GM19238 (cell line): ENCODE data around the gene BORCS8.
"Not testable (repeated sequence)": the region's sequence is repeated elsewhere in the genome, so short reads cannot be mapped to it uniquely, and the experiment has no call there.

ENCODE experiments used
- DNase-seq: peaks from one replicate; pipeline ENCODE4 v3.0.0; 2011; ENCODE audit warnings: low spot score; ENCODE audit not compliant: insufficient read length

Gene BORCS8

GRCh38 chr19:19181488-19181998, 10.4 kb downstream of the BORCS8 start:
- DNase-seq, result no peak

- no peak for DNase-seq
Observed at GRCh38 chr19:19179548-19180441, 12.2 kb downstream of the BORCS8 start.

DNA sequence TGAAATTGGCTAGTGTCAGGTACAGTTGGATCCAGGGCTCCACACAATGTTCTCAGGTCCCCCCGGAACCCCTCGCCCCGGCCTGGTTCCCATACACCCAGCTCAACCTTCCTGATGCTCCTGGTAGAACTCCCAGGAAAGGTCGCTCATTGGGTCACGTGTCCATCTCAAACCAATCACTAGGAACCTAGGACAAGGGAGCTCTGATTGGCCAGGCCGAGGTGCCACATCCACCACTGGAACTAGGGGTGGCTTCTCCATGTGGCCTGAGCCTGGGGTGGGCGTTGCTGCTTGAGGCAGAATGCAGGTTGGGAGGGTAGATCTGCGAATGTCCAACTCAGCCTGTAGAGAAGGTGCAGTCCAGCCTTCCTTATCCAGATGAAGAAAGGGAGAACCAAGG, 15.0 kb downstream of the BORCS8 start:
- no peak for DNase-seq

DNA sequence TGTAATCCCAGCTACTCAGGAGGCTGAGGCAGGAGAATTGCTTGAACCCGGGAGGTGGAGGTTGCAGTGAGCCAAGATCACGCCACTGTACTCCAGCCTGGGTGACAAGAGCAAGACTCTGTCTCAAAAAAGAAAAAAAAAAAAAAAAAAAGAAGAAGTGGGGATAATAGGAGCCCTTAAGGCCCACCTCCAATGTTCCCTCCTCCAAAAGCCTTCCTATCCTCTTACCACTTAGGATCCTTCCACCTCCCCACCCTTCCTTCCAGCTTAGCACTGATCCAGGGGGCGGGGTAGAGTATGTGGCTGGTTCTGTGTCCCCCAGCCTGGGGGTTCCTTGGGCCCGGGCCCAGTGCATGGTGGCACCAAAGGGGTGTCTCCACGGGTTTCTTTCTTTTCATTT, 18.7 kb downstream of the BORCS8 start:
- DNase-seq, result not testable (repeated sequence)

DNA sequence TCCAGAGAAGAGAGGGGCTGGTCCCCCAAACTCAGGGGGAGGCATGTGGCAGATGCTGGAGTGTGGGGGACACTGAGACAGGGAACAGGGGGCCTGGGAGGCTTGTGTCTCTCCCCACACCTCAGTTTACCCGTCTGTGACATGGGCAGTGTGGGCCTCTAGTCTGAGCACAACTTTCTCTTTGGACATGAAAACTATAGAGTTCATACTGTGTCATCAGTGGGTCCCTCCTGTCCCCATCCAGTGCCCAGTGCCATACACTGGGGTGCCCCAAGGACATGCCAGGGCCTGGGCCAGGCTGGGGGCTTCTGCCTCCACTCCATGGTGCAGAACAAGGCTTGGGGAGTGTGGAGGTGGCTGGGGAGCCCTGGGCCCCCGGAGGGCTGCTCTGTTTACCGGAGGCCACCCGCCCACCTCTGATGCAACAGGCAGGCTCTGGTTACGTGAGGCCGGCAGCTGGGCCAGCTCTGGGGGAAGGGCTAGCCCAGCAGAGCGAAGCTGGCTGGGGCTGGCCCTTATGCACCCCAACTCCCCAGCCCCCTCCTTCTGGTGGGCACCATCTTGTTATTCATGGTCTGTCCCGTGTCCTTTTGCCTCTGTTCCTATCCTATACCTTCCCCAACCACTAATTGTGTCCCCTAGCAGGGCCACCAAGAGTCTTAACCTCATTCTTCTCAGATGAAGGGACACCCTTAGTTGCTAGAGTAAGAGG, 20.0 kb downstream of the BORCS8 start:
- no peak for DNase-seq

DNA sequence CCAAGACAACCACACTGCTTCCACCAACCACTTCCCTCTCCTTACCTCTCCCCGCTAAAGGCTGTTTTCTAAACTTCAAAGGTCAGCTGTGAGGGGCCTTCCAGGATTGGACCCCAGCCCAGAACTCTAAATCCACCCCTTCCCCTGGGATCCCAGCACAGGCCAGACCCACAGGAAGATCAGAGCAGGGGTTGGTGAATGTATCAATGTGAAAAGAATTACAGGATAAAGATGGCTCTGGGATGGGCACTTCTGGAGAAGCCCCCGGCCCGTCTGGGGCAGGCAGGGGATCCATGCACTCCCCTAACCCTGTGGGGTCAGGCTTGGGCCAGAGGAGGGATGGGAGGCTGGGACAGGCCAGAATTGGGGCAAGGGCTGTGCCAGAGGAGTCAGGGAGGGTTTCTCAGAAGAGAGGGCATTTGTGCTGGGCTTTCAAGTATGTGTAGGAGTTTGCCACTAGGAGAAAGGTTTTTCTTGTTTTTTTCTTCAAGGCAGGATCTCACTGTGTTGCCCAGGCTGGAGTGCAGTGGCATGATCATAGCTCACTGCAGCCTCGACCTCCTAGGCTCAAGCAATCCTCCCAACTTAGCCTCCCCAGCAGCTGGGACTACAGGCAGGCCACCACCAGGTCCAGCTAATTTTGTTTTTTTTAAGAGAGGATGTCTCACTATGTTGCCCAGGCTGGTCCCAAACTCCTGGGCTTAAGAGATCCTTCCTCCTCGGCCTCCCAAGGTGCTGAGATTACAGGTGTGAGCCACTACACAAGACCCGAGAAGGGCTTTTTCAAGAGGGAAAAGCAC, 20.9 kb downstream of the BORCS8 start:
- DNase-seq, result no peak

- DNase-seq, result peak; percentile 93
Observed at GRCh38 chr19:19170053-19170872, 21.7 kb downstream of the BORCS8 start, which contains the start of gene MEF2B. TSS of gene MEF2B (minus strand) at chr19:19170263. CDS start at chr19:19150735, 19,528 bp downstream.

DNA sequence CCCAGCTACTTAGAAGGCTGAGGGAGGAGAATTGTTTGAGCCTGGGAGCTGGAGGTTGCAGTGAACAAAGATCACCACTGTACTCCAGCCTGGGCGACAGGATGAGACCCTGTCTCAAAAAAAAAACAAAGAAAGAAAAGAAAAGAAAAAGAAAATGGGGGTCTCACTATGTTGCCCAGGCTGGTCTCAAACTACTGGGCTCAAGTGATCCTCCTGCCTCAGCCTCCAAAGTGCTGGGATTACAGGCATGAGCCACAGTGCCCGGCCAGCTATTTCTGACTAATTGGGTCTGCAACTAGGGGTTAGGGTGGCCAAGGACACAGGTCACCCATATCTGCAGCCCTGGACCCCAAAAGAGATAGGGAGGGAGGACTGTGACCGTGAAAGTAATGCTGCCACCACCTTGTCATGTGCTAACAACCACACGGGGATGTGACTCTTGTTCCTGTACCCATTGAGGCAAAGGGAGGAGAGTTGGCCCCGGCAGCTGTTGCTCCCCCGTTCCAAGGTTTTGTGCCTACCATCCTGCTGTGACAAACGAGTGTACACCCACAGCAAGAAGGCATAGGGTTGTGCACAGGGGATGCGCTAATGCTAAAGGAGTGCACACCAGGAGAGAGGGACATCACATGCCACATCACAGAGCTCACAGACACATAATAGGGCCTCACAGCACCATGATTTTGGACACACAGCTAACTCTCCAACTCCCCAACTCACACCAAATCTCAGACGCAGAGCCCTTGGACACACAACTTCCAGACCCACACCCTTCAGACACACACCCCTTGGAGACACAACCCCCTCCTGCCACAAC, 22.5 kb downstream of the BORCS8 start:
- no peak for DNase-seq

DNA sequence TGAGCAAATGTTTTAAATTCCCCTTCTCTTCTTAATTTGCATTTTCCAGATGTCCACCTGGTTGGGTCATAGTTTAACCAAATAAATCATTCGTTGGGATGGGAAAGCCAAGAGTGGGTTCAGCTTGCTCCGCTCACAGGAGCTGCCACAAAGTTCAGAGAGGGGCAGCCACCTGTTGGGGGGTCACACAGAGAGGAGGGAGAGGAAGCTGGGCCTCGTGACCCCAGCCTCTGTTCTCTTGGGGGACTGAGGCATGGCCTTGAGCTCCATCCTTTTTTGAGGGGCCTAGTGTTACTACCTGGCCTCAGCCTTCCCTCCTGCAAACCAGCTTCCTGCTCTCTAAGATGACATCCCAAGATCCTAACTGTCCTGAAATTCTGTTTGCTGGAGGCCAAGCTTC, 24.3 kb downstream of the BORCS8 start:
- DNase-seq, result no peak

- DNase-seq, result no peak
Observed at GRCh38 chr19:19165396-19165795, 26.6 kb downstream of the BORCS8 start.

GRCh38 chr19:19162495-19162894, 29.5 kb downstream of the BORCS8 start:
- no peak for DNase-seq

GRCh38 chr19:19160461-19161035, 31.4 kb downstream of the BORCS8 start:
- DNase-seq, result peak; percentile 67

DNA sequence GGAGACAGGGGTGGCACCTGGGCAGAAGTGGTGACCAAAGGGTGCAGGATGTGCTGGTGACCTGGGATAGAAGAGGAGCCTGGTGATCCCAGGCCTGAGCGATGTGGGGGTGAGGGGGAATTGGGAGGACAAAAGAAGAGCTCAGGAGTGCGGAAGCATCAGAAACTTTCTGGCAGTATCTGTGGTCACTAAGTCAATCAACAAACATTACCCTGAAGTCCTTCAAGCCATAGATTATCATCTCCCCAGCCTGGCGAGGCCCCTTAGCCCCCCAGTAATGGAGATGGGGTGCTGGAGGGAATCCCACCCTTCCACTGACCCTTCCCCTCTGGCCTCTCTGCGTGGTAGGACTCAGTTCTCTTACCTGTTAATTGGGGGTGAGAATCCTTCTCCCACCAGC, 32.4 kb downstream of the BORCS8 start:
- DNase-seq, result no peak

DNA sequence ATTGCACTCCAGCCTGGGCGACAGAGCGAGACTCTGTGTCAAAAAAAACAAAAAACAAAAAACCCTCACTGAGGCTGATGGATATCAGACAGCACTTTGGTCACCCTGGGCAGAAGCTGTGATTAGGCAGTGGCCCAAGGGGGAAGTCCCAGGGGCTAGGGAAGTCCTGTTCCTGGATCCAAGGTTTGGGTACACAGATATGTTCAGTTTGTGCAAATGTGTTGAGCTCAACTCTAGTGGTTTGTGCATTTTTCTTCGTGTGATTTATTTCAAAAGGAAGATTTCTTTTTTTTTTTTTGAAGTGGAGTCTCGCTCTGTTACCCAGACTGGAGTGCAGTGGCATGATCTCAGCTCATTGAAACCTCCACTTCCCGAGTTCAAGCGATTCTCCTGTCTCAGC, 34.1 kb downstream of the BORCS8 start:
- DNase-seq, result no peak

DNA sequence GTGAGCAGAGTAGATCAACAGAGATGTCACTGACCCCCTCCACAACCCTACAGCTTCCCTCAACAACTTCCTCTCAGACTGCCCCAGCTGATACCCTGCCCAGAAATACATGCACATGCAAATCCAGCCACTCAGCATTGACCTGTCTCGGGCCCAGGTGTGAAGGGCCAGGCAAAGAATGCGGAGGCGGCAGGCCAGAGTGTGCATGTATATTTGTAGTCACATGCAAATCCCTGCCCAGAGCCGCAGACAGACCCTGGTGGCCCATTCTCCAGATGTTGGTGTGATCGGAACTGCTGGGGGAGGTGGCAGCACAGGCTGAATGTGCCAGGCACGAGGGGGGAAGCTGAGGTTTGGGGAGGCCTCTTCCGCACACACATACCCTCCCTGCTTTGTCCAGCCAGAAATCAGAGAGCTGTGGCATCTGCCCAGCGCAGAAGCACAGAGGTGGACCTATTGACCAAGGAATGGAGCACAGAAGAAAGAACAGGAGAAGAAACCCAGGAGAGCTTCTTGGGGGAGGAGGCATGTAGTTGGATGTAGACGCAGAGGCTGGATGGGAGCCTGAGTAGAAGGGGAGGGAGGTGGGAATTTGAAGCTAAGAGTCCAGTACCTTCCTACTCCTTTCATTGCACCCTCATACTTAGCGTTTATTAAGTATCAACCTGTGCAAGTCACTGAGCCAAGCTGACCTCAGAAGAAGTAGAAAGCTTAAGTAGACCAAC, 36.3 kb downstream of the BORCS8 start:
- DNase-seq, result peak; percentile 62

DNA sequence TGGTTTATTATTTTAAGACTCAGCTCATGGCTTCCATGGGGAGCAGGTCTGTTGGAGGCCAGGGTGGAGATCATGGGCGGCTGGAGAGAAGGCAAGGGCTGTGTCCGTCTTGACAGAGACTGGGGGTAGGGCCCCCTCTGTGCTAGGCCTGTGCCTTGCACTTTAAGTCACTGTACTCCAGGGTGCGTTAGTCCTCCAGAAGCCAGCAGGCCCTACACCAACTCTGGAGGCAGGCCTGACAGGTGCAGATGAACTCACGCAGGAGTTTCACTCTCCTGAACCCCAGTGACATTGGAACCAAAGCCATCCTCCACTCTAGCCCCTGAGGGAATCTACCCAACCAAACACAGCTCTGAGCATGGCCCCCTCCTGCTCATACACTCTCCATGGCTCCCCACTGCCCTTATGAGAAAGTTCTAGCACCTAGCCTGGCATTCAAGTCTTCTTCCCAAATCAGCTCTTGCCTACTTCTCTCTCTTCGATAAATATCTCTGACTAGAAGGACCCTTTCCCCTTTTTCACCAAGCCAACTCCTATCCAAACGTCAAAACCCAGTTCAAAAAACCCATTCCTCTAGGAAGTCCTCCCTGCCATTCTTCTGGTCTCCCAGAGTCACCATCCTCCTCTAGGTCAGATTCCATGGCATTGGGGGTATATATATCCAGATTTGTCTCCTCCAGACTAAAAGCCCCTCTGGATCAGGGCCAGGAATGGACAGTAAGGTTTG, 37.0 kb downstream of the BORCS8 start:
- DNase-seq, result no peak

GRCh38 chr19:19152668-19153384, 39.1 kb downstream of the BORCS8 start:
- DNase-seq, result no peak
